ENCODE results near the gene LHX6.

GRCh38 chr9:122155796-122156195 is 73.0 kb downstream of the LHX6 start:
- no peak for TF ChIP-seq ELK1 (IDR thresholded peaks at IDR 0.05; ENCODE audit: borderline replicate concordance, low read depth, low read length)
- TF ChIP-seq CTCF (conservative IDR thresholded peaks at IDR 0.05; ENCODE audit: low read depth, low read length), result no peak
- TF ChIP-seq RFX5 (IDR thresholded peaks at IDR 0.05; ENCODE audit: low read depth, low read length), result no peak
- TF ChIP-seq POLR2A (IDR thresholded peaks at IDR 0.05; ENCODE audit: low read depth, low read length), result no peak
- no peak for TF ChIP-seq SMC3 (IDR thresholded peaks at IDR 0.05; ENCODE audit: low read depth, low read length)
- no peak for TF ChIP-seq RAD21 (IDR thresholded peaks at IDR 0.05; ENCODE audit: low read length)
- TF ChIP-seq MAFK (IDR thresholded peaks at IDR 0.05; ENCODE audit: low read depth, low read length), result no peak
- TF ChIP-seq FOS (IDR thresholded peaks at IDR 0.05; ENCODE audit: low read depth, low read length), result no peak
- no peak for TF ChIP-seq RCOR1 (IDR thresholded peaks at IDR 0.05; ENCODE audit: insufficient replicate concordance, low read length)
- TF ChIP-seq BHLHE40 (IDR thresholded peaks at IDR 0.05; ENCODE audit: low read depth, low read length), result no peak
- no peak for TF ChIP-seq MAZ (IDR thresholded peaks at IDR 0.05; ENCODE audit: borderline replicate concordance, low read depth, low read length)
